Fibroblast of skin of left quadriceps (primary cell): ENCODE results near the gene DLGAP3.
"Not testable (repeated sequence)": the region's sequence is repeated elsewhere in the genome, so short reads cannot be mapped to it uniquely, and the experiment has no call there.

Experiments
- DNase-seq, 2 experiments: peaks; one replicate each; pipeline ENCODE4 v3.0.0-alpha.2; 2013; ENCODE audit warnings: low read depth in 2 of 2

DLGAP3 gene

GRCh38 chr1:34929497-34929852 lies at the start of gene DLGAP3:
Gene DLGAP3 (minus strand): TSS chr1:34929650. CDS start chr1:34905383, 24,267 bp downstream.
- no peak for DNase-seq

GRCh38 chr1:34978921-34979320 lies 49.5 kb upstream of the DLGAP3 start:
- no peak for DNase-seq

- no peak for DNase-seq
Observed at GRCh38 chr1:34977858-34978257, 48.4 kb upstream of the DLGAP3 start.

GRCh38 chr1:34977210-34977471 lies 47.7 kb upstream of the DLGAP3 start:
- DNase-seq = no peak

- no peak for DNase-seq
Observed at GRCh38 chr1:34976384-34977209, 47.1 kb upstream of the DLGAP3 start.

GRCh38 chr1:34975771-34976170 lies 46.3 kb upstream of the DLGAP3 start:
- DNase-seq = no peak

GRCh38 chr1:34975338-34975737 lies 45.9 kb upstream of the DLGAP3 start:
- no peak for DNase-seq

GRCh38 chr1:34974626-34975025 lies 45.2 kb upstream of the DLGAP3 start:
- DNase-seq = no peak

- DNase-seq = no peak
Observed at GRCh38 chr1:34973326-34973725, 43.9 kb upstream of the DLGAP3 start.

- no peak for DNase-seq
Observed at GRCh38 chr1:34970829-34971228, 41.4 kb upstream of the DLGAP3 start.

- no peak for DNase-seq
Observed at GRCh38 chr1:34970220-34970735, 40.8 kb upstream of the DLGAP3 start.

GRCh38 chr1:34968297-34968696 lies 38.8 kb upstream of the DLGAP3 start:
- DNase-seq = not testable (repeated sequence)

- DNase-seq = not testable (repeated sequence)
Observed at GRCh38 chr1:34967672-34968071, 38.2 kb upstream of the DLGAP3 start.

GRCh38 chr1:34965597-34965996 lies 36.1 kb upstream of the DLGAP3 start:
- no peak for DNase-seq

GRCh38 chr1:34950428-34950827 lies 21.0 kb upstream of the DLGAP3 start:
- no peak for DNase-seq

- not testable (repeated sequence) for DNase-seq
Observed at GRCh38 chr1:34948739-34949138, 19.3 kb upstream of the DLGAP3 start.

- not testable (repeated sequence) for DNase-seq
Observed at GRCh38 chr1:34947641-34948314, 18.3 kb upstream of the DLGAP3 start.

GRCh38 chr1:34946211-34946610 lies 16.8 kb upstream of the DLGAP3 start:
- no peak for DNase-seq

GRCh38 chr1:34941798-34942197 lies 12.3 kb upstream of the DLGAP3 start:
- DNase-seq = not testable (repeated sequence)

- DNase-seq = no peak
Observed at GRCh38 chr1:34930702-34931071, 1.2 kb upstream of the DLGAP3 start.

- DNase-seq = no peak
Observed at GRCh38 chr1:34929853-34930701, 627 bp upstream of the DLGAP3 start.
